Endothelial cell (in vitro differentiated cells): ENCODE measurements around the gene UBL3. TPM values are rescaled to one million over a fixed set of nuclear protein-coding genes. Genes with fewer than 3 reads are reported as not detected.

Experiments
- DNase-seq: peaks from one replicate; pipeline ENCODE4 v3.0.0; 2021; ENCODE audit warnings: low spot score
- H3K27ac Mint-ChIP-seq: one replicate; pipeline ENCODE4 v1.8.0; 2021; ENCODE audit warnings: mixed read lengths, inconsistent platforms; ENCODE audit not compliant: unreplicated experiment
- H3K27me3 Mint-ChIP-seq: one replicate; pipeline ENCODE4 v1.8.0; 2021; ENCODE audit warnings: mild to moderate bottlenecking, moderate library complexity, mixed read lengths, inconsistent platforms; ENCODE audit not compliant: unreplicated experiment
- H3K36me3 Mint-ChIP-seq: one replicate; pipeline ENCODE4 v1.8.0; 2021; ENCODE audit warnings: mild to moderate bottlenecking, low read depth, mixed read lengths, inconsistent platforms; ENCODE audit not compliant: unreplicated experiment
- H3K4me1 Mint-ChIP-seq: one replicate; pipeline ENCODE4 v1.8.0; 2021; ENCODE audit warnings: mild to moderate bottlenecking, mixed read lengths, inconsistent platforms; ENCODE audit not compliant: unreplicated experiment
- H3K4me3 Mint-ChIP-seq: one replicate; pipeline ENCODE4 v1.8.0; 2021; ENCODE audit warnings: mild to moderate bottlenecking, mixed read lengths, inconsistent platforms; ENCODE audit not compliant: unreplicated experiment
- H3K9me3 Mint-ChIP-seq: one replicate; pipeline ENCODE4 v1.8.0; 2021; ENCODE audit warnings: mixed read lengths, inconsistent platforms; ENCODE audit not compliant: unreplicated experiment
- total RNA-seq: library from RNA; stranded (reverse); fragmentation: NEBNext Ultra II Directional; extraction: Animal tissue kit (Norgen Biotek cat#: 25700); gene quantifications from one replicate; pipeline ENCODE4 v1.2.1, GENCODE V29; 2021; ENCODE audit not compliant: unreplicated experiment
- TF ChIP-seq, protein P1 (sequence below): fragments of 200-600 bp; sonication (generic); IDR thresholded peaks from one replicate; pipeline ENCODE4 v1.5.0; 2021; ENCODE audit warnings: antibody characterized with exemption; ENCODE audit not compliant: unreplicated experiment

The UBL3 gene
- total RNA-seq, 1 donor from 2014 or later: 17.1 TPM

DNA sequence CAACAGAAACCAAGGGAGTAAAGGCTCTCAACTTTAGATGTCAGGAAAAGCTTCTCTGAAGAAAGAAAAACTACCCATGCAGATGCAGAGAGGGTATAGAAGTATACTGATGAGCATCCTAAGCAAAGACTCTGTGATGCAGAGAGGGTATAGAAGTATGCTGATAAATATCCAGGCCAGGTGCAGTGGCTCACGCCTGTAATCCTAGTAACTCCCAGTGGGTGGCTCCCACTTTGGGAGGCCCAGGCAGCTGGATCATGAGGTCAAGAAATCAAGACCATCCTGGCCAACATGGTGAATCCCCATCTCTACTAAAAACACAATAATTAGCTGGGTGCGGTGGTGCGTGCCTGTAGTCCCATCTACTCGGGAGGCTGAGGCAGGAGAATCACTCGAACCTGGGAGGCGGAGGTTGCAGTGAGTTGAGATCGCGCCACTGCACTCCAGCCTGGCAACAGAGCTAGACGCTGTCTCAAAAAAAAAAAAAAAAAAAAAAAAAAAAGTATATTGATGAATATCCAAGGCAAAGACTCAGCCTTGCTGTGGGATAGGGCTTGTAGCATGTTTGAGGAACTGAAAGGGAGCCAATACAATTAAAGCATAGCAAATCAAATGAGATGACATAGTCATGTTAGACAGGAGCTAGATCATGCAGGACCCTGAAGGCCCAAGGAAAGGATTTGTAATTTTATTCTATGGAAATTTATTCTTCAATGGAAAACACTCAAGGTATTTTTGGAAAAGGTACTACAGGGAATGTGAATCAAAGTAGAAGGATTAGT is 14.9 kb downstream of the UBL3 start:
- TF ChIP-seq, protein P1, sequence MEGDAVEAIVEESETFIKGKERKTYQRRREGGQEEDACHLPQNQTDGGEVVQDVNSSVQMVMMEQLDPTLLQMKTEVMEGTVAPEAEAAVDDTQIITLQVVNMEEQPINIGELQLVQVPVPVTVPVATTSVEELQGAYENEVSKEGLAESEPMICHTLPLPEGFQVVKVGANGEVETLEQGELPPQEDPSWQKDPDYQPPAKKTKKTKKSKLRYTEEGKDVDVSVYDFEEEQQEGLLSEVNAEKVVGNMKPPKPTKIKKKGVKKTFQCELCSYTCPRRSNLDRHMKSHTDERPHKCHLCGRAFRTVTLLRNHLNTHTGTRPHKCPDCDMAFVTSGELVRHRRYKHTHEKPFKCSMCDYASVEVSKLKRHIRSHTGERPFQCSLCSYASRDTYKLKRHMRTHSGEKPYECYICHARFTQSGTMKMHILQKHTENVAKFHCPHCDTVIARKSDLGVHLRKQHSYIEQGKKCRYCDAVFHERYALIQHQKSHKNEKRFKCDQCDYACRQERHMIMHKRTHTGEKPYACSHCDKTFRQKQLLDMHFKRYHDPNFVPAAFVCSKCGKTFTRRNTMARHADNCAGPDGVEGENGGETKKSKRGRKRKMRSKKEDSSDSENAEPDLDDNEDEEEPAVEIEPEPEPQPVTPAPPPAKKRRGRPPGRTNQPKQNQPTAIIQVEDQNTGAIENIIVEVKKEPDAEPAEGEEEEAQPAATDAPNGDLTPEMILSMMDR: no peak
- no peak for DNase-seq
- no peak overlapping the region for H3K4me3 Mint-ChIP-seq
- H3K9me3 Mint-ChIP-seq: no peaks in the 10 kb centered on the region
- H3K4me1 Mint-ChIP-seq: no peaks in the 10 kb centered on the region
- H3K27me3 Mint-ChIP-seq: no peaks in the 10 kb centered on the region
- no peaks in the 10 kb centered on the region for H3K36me3 Mint-ChIP-seq
- no peak overlapping the region for H3K27ac Mint-ChIP-seq

DNA sequence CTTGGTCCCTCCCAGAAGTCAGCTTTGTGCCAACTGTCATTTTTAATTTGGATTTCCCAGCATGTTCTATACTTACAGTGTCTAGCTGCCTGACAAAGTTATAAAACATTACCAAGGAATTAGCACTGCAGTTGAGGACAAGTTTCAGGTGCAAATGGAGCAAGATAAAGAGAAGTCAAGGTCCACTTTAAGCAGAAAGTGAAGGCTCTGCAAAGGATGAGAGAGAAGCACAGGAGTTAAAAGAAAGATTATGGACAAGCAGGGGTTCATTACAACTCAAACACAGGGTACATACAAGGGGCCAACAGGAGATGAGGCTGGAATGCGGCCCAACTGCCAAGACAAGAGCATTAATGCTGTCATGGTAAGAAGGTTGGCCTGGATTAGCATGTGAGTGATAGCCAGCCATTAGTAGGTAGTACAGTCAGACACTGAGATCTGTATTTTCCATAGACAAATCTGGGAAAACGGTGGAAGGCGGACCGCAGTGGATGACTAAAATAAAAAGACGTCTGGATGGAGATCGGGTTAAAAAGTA is 17.6 kb downstream of the UBL3 start:
- TF ChIP-seq, protein P1: no peak
- Mint-ChIP-seq H3K27ac (no peak overlapping the region), H3K36me3 (no peaks in the 10 kb centered on the region), H3K4me3 (no peak overlapping the region), H3K9me3 (no peaks in the 10 kb centered on the region), H3K27me3 (no peaks in the 10 kb centered on the region), H3K4me1 (no peaks in the 10 kb centered on the region)
- no peak for DNase-seq

DNA sequence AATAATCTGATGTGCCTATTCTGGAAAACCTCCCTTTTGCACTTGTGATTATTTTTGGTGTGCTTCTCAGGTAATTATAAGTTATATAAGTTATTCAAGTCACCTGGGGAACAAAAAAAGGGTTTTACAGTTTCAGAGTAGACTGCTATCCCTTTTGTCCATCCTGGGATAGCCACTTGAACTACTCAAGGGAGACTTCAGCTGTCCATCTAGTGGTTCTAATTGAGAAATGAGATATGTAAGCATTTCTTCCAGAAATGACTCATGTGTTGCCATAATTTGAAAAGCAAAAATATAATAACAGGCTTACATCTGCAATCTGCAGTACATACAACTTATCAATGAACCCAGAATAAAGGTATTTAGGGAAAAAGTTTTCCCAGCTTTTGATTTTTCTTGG is 20.4 kb downstream of the UBL3 start:
- no peak for DNase-seq
- no peaks in the 10 kb centered on the region for H3K9me3 Mint-ChIP-seq
- TF ChIP-seq, protein P1: no peak
- no peak overlapping the region for H3K27ac Mint-ChIP-seq
- peaks cover 4% of the 10 kb centered on the region for H3K36me3 Mint-ChIP-seq
- H3K4me3 Mint-ChIP-seq: no peak overlapping the region
- H3K27me3 Mint-ChIP-seq: peaks cover 3% of the 10 kb centered on the region
- no peaks in the 10 kb centered on the region for H3K4me1 Mint-ChIP-seq

DNA sequence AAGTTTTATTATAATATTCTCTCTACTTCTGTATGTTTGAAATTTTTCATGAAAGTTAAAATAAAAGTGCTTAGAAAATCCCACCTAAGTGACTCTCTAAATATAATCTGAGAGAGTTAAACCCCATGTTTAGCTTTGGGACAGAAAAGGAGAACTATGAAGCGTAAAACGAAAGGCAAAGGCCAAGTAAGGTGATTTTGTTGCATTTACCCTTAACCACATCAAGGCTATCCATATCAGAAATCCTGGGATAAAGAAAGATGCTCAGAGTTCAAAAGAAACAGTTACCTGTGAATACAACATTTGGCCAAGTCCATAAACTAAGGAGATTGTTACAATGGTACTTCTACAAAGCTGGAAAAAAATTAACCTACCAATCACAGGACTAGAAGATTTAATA is 31.3 kb downstream of the UBL3 start:
- Mint-ChIP-seq H3K27me3 (no peaks in the 10 kb centered on the region), H3K27ac (no peak overlapping the region), H3K4me3 (no peak overlapping the region), H3K4me1 (peaks cover 15% of the 10 kb centered on the region), H3K36me3 (no peaks in the 10 kb centered on the region), H3K9me3 (no peaks in the 10 kb centered on the region)
- DNase-seq: no peak
- TF ChIP-seq, protein P1: no peak
